ENCODE measurements around the gene PHLPP1.
A peak's percentile ranks its signal among the peaks of the same experiment; 100 is the strongest.

Gene PHLPP1

DNA sequence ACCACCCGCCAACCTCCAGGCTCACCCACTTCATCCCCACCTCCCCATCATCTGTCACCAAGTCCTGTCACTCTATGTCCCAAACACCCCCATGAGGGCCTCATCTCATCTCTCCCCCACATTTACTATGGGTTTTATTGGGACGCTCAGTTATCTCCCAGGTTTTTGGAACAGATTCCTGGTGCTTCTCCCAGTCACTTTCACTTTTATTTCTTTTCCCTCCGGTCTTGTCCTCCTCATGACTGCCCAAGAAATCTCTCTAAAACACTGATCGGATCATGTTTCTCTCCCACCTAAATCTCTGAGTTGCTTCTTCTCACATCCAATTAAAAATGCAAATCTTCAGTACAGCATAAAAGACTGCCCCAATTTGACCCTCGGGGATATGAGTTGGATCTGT, 273.1 kb downstream of the PHLPP1 start:
- no peak for DNase-seq

- no peak for DNase-seq
Observed at GRCh38 chr18:62989195-62989594, 273.9 kb downstream of the PHLPP1 start.

DNA sequence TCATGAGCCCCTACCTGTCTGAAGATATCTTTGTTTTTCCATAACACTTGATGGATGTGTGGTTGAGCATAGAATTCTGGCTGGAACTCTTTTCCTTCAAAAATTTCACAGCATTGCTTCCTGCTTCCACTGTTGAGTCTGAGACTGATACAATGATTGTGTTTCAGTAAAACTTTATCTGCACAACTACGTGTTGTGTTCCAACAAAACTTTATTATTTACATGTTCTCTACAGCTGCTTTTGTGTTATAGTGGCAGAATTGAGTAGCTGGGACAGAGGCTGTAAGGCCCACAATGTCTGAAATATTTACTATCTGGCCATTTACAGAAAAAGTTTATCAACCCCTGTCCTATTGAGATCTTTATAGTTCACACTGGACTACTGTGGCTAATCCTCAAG, 275.3 kb downstream of the PHLPP1 start:
- DNase-seq: no peak

DNA sequence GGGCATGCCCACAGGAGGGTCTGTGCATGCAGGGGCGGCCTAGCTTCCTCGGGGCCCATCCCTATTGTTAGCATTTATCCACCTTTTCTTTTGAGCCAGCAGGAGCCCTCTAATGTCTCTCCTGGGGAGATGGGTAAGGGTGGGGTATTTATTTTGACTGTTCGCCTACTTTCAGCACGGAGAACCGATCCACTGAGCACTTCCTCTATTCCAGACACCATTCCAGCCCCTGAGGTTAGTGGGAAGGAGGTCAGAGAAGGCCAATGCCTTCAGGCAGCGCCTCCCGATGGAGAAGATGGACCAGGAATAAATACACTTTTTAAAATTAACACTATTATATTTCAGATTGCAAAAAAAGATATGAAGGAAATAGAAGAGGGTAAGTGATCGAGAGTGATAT, 276.0 kb downstream of the PHLPP1 start:
- no peak for DNase-seq

DNA sequence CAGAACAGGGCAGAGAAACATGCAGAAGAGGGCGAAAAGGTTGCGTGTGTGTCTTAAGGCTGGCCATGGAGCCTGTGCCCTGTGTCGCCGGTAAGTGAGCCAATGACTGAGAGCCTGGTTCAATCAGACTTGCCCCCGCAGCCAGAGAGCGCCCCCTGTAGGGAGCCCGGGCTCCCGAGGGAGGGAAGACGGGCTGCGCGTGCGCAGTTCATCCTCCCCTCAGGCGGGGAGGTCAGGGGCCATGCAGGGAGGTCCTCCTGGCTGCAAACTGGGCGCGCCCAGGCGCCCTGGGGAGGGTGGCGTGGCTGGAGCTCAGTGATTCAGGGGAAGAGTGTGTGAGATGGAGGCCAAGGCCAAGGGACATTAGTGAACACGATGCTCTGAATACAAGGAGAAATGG, 276.6 kb downstream of the PHLPP1 start:
- no peak for DNase-seq

- no peak for DNase-seq
Observed at GRCh38 chr18:62992877-62993365, 277.6 kb downstream of the PHLPP1 start.

GRCh38 chr18:62996566-62996965, 281.2 kb downstream of the PHLPP1 start:
- DNase-seq: no peak

- DNase-seq: no peak
Observed at GRCh38 chr18:62997076-62997475, 281.7 kb downstream of the PHLPP1 start.

GRCh38 chr18:62998443-62998842, 283.1 kb downstream of the PHLPP1 start:
- DNase-seq: no peak

GRCh38 chr18:62999392-62999791, 284.1 kb downstream of the PHLPP1 start:
- DNase-seq: peak; percentile 74

DNA sequence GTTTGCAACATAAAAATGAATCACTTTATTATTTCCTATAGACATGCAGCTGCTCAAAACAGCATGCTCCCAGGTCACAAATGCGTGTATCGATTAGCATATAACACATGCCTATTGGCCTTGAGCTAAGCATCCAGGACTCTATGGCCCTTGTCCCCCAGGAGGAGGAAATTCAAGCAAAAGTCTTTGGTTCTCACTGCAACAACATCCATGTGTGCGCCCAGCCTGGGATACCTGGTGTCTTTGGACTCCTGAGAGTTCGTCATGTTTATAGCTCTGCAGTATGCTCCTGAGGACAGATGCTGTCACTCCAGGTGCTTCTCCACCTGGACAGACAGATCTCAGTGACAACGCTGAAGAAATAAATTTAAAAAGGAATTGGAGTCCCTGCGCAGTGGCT, 284.6 kb downstream of the PHLPP1 start:
- DNase-seq: no peak

DNA sequence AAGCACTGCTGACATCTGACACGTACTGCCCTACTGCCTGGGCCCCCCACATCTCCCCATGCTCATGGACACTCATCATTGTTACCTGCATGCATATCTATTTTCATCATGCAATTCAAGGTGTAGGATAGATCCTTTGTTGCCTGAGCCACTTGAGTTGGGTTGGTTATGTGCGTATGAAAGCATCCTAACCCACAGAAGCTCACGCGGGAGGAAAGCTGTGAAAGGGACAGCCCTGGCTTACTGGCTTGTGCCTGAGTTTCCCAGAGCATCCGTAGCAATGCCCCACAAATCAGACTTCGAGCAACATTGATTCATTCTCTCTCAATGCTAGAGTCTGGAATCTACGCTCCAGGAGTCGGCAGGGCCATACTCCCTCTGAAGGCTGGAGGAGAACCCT, 285.5 kb downstream of the PHLPP1 start:
- DNase-seq: no peak

DNA sequence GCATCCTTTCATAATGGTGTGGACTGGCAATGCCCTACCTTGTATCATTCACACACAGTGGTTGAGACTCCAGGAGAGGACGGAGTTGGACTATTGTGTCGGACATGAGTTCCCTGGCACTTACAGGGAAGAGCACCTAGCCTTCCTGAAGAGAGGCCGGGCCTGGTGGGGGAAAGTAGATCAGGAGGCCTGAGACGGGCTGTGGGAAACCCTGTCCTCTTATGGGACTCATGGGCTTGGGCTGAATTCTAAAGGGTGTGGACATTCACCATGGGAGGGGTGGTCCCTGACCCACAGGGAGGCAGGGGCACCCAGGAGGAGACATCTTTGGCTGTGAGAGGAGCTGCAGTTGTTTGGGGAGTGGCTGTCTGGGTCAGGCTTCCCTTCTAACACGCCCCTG, 286.5 kb downstream of the PHLPP1 start:
- no peak for DNase-seq

GRCh38 chr18:63002305-63002704, 287.0 kb downstream of the PHLPP1 start:
- no peak for DNase-seq

GRCh38 chr18:63002803-63003445, 287.6 kb downstream of the PHLPP1 start:
- DNase-seq: no peak

DNA sequence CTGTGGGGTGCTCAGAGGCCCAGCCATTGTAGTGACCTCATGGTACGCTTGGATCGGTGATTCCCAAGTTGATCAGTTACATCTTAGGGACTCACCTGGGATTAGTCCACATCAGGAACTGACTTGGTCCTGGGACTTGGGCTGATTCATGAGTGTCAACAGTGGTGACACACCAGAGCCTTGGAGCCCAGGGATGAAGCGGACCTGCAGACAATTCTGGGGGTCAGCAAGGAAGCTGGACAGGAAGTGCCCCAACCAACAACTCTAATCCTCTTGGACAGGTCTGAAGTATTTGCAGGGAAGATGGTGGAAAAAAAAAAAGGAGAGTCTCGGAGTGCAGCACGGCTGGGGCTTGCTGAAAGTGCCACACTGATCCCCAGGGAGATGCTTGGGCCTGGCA, 288.6 kb downstream of the PHLPP1 start:
- DNase-seq: no peak

DNA sequence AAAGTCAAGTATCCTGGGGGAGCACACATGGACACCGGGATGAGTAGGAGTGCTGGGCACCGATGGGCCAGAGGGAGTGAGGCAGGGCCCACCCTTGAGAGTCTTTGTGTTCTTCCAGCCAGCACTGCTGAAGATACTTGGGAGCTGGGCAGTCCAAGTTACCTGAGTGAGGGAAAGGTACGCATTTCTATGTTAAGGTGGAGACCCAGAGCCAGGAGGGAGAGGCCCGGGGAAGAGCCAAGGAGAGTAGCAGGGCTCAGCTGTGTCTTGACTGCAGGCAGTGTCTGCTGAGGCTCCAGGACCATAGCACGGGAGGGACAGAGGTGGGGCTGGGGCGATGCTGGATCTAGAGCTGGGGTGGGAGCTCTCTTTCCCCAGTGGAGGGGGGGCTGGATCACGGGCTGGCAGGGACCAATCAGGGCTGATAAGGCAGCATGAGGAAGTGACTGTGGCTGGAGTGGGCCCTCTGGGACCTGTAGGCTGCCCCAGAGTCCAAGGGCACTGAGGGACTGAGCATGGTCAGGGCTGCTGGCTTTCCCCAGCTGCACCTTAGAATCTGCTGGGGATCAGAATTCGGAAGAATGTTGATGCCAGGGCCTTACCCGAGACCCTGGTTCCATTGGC, 289.2 kb downstream of the PHLPP1 start:
- DNase-seq: no peak

DNA sequence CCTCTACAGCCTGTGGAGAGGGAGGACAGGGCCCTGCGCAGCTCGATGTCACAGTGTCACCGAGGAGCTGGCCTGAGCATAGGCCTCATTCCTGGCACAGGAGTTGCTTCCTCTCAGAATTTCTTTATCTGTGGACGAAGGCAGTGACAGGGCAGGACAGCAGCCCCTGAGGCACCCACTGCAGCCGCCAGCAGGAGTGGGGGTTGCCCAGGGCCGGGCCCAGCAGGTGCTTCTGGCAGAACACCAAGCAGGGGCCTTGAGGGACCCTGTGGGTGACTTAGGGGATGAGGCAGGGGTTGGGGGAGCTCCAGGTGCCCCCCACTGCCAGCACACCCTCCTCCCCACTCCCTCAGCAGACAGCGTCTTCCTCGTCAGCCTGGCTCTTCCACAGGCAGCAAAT, 290.0 kb downstream of the PHLPP1 start:
- DNase-seq: no peak

GRCh38 chr18:63007231-63007630, 291.9 kb downstream of the PHLPP1 start:
- no peak for DNase-seq

- DNase-seq: peak; percentile 71
Observed at GRCh38 chr18:63016270-63016669, 300.9 kb downstream of the PHLPP1 start.

DNA sequence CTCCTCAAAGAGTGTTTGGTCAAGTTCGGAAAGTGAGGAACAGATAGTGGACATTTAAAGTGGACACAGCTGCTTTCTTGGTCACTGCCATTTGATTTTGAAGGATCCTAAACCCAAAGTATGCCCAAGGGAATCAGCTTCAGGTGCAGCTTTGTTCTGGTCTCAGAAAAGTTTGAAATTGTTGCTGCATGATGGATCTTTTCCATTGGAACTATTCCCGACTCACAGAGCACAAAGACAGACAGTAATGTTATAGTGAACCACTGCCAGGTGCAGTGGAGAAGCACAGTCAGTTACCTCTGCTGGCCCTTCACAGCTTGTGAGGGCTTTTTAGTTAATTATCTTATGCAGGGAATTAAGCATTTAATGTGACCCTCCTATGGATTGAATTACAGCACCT, 301.7 kb downstream of the PHLPP1 start:
- no peak for DNase-seq

DNA sequence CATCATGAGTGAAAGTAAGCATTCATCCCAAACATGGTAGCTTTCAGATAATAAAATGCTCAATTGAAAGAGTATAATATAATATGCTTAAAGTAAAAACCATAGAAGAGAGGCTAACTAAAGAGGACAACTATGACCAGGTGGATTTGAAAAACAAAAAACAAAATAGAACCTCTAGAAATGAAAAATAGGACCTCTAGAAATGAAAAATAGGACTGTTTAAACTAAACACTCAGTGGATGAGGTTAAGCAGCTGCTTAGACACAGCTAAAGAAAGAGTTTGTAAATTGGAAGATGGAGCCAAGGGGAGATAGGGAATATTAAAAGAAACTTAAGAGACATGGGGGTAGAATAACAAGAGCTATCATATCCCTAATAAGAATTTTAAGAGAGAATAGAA, 302.6 kb downstream of the PHLPP1 start:
- no peak for DNase-seq

GRCh38 chr18:63022429-63023022, 307.2 kb downstream of the PHLPP1 start:
- no peak for DNase-seq
